OCI-LY7 (cell line): ENCODE data around the gene MRTFB. TPM values are rescaled to one million over a fixed set of nuclear protein-coding genes. Genes with fewer than 3 reads are reported as not detected.

Experiments used
- BruUV-seq: library from RNA; stranded (reverse); fragments of 400-500 nt; replicated peaks from 2 replicates; lab custom pipeline; 2021; lab: Mats Ljungman, UMichigan
- CTCF ChIA-PET: fragments of 300-600 bp; sonication (Branson Sonifier 250); formaldehyde crosslinking; loops from one replicate; lab custom pipeline; 2022; ENCODE audit warnings: antibody characterized with exemption; ENCODE audit not compliant: unreplicated experiment; lab: Charles Lee
- POLR2A ChIA-PET: fragments of 300-600 bp; sonication (Branson Sonifier 250); formaldehyde crosslinking; loops from one replicate; lab custom pipeline; 2022; ENCODE audit warnings: antibody characterized with exemption; lab: Charles Lee
- DNase-seq: peaks from one replicate; pipeline ENCODE4 v3.0.0-alpha.2; 2015; ENCODE audit warnings: low spot score
- H2AFZ ChIP-seq: fragments of 200-600 bp; sonication (generic), shearing (Covaris generic); 2 replicates; pipeline ENCODE4 v1.6.1; 2014; ENCODE audit warnings: mild to moderate bottlenecking, antibody characterized with exemption, low read length, moderate library complexity
- H3K27ac ChIP-seq: fragments of 200-600 bp; sonication (generic); 2 replicates; pipeline ENCODE4 v1.5.1; 2014; ENCODE audit warnings: mixed run types, low read depth, mild to moderate bottlenecking, moderate library complexity, low read length, inconsistent platforms; ENCODE audit not compliant: poor library complexity, severe bottlenecking
- H3K36me3 ChIP-seq: fragments of 200-600 bp; sonication (generic); 2 replicates; pipeline ENCODE4 v1.6.1; 2014; ENCODE audit warnings: mild to moderate bottlenecking, antibody characterized with exemption, low read length, moderate library complexity, mixed read lengths; ENCODE audit not compliant: insufficient read depth
- H3K4me1 ChIP-seq: fragments of 200-600 bp; sonication (generic); 2 replicates; pipeline ENCODE4 v1.5.1; 2014; ENCODE audit warnings: mild to moderate bottlenecking, low read length; ENCODE audit not compliant: insufficient read depth, poor library complexity, severe bottlenecking
- H3K4me2 ChIP-seq: fragments of 200-600 bp; sonication (generic); 2 replicates; pipeline ENCODE4 v1.6.1; 2014; ENCODE audit warnings: mild to moderate bottlenecking, low read length
- H3K4me3 ChIP-seq: fragments of 200-600 bp; sonication (generic); 2 replicates; pipeline ENCODE4 v1.5.1; 2014; ENCODE audit warnings: mild to moderate bottlenecking, low read depth, low read length; ENCODE audit not compliant: poor library complexity, severe bottlenecking
- H3K79me2 ChIP-seq: fragments of 200-600 bp; sonication (generic); 2 replicates; pipeline ENCODE4 v1.6.1; 2016; ENCODE audit warnings: low read depth, mild to moderate bottlenecking, low read length, moderate library complexity, mixed read lengths; ENCODE audit not compliant: insufficient read depth
- H3K9me2 ChIP-seq: fragments of 200-600 bp; sonication (generic); 2 replicates; pipeline ENCODE4 v1.6.1; 2016; ENCODE audit warnings: mild to moderate bottlenecking, low read length, mixed read lengths; ENCODE audit not compliant: insufficient read depth
- H3K9me3 ChIP-seq: fragments of 200-600 bp; sonication (generic); 2 replicates; pipeline ENCODE4 v1.6.1; 2014; ENCODE audit warnings: mild to moderate bottlenecking, mixed run types, low read length, mixed read lengths
- H4K20me1 ChIP-seq: fragments of 200-600 bp; sonication (generic); 2 replicates; pipeline ENCODE4 v1.6.1; 2014; ENCODE audit warnings: mild to moderate bottlenecking, antibody characterized with exemption, low read length, moderate library complexity, mixed read lengths; ENCODE audit not compliant: insufficient read depth
- CTCF ChIP-seq: fragments of 200-600 bp; sonication (generic); conservative IDR thresholded peaks from 2 replicates; pipeline ENCODE4 v1.5.1; 2014; ENCODE audit warnings: mild to moderate bottlenecking, antibody characterized with exemption, low read length, moderate library complexity, mixed read lengths
- EZH2phosphoT487 ChIP-seq: fragments of 200-600 bp; sonication (generic); IDR thresholded peaks from 2 replicates; pipeline ENCODE4 v1.6.1; 2018; ENCODE audit warnings: low read depth, borderline replicate concordance, mild to moderate bottlenecking, mixed run types, antibody characterized with exemption, low read length, moderate library complexity, mixed read lengths
- intact Hi-C: fragments of 100-400 bp; cut with micrococcal nuclease; formaldehyde crosslinking; loops from one replicate; pipeline ENCODE4 v1.10.0; 2022; ENCODE audit not compliant: unreplicated experiment
- total RNA-seq, 2 experiments: library from RNA; depleted of rRNA in 1 of 2; stranded (reverse); fragments of >200 nt in 1 of 2; shearing (Covaris generic) in 1 of 2; gene quantifications; 2 replicates each; pipeline ENCODE4 v1.2.3, GENCODE V29; 2014 to 2022

The MRTFB gene
- total RNA-seq, 2 experiments from 2014 or later = 8.5 to 21.4 TPM

GRCh38 chr16:14225457-14225856 is 154.3 kb downstream of the MRTFB start:
- Histone ChIP-seq H4K20me1 (no peaks in the 10 kb centered on the region), H3K9me2 (no peaks in the 10 kb centered on the region), H3K27ac (no peak overlapping the region), H3K36me3 (peaks cover 17% of the 10 kb centered on the region; the same call in 1 of the 2 replicates), H3K9me3 (no peaks in the 10 kb centered on the region), H3K4me1 (no peaks in the 10 kb centered on the region), H2AFZ (no peak overlapping the region), H3K4me2 (no peak overlapping the region), H3K79me2 (no peaks in the 10 kb centered on the region), H3K4me3 (no peak overlapping the region)
- DNase-seq = no peak
- POLR2A ChIA-PET = no interaction called here
- intact Hi-C loops = no loop called here
- no peak for TF ChIP-seq EZH2phosphoT487
- no peak for TF ChIP-seq CTCF
- CTCF ChIA-PET = no interaction called here
- no TSS peak for BruUV-seq

- Histone ChIP-seq H3K79me2 (no peaks in the 10 kb centered on the region), H3K9me2 (no peaks in the 10 kb centered on the region), H3K36me3 (no peaks in the 10 kb centered on the region), H3K4me2 (no peak overlapping the region), H3K9me3 (no peaks in the 10 kb centered on the region), H2AFZ (no peak overlapping the region), H3K4me1 (no peaks in the 10 kb centered on the region), H3K27ac (no peak overlapping the region), H4K20me1 (no peaks in the 10 kb centered on the region), H3K4me3 (no peak overlapping the region)
- intact Hi-C loops = no loop called here
- BruUV-seq = no TSS peak
- no peak for DNase-seq
- CTCF ChIA-PET = no interaction called here
- TF ChIP-seq CTCF (no peak), EZH2phosphoT487 (no peak)
- POLR2A ChIA-PET = interaction anchor here (0.6 to 1.4 kb wide), 2 partner anchors 13 to 283 kb away, joined by 3 to 4 read pairs; no protein-coding TSS in a partner anchor
Measured at GRCh38 chr16:14232106-14232864, 161.2 kb downstream of the MRTFB start.

- no peaks in the 10 kb centered on the region for H3K36me3 ChIP-seq
- no peak overlapping the region for H3K4me3 ChIP-seq
- no peaks in the 10 kb centered on the region for H3K79me2 ChIP-seq
- DNase-seq = no peak
- H4K20me1 ChIP-seq = no peaks in the 10 kb centered on the region
- ChIA-PET CTCF (no interaction called here), POLR2A (interaction anchor here (0.6 to 1.0 kb wide), 2 partner anchors 16 to 29 kb away, joined by 3 read pairs; no protein-coding TSS in a partner anchor)
- intact Hi-C loops = no loop called here
- TF ChIP-seq EZH2phosphoT487 (no peak), CTCF (no peak)
- no peak overlapping the region for H3K4me2 ChIP-seq
- H3K9me2 ChIP-seq = no peaks in the 10 kb centered on the region
- BruUV-seq = no TSS peak
- no peak overlapping the region for H2AFZ ChIP-seq
- H3K27ac ChIP-seq = no peak overlapping the region
- H3K9me3 ChIP-seq = no peaks in the 10 kb centered on the region
- H3K4me1 ChIP-seq = no peaks in the 10 kb centered on the region
Measured at GRCh38 chr16:14236401-14236800, 165.3 kb downstream of the MRTFB start.
